ENCODE data around the gene ANXA4.

The ANXA4 gene

DNA sequence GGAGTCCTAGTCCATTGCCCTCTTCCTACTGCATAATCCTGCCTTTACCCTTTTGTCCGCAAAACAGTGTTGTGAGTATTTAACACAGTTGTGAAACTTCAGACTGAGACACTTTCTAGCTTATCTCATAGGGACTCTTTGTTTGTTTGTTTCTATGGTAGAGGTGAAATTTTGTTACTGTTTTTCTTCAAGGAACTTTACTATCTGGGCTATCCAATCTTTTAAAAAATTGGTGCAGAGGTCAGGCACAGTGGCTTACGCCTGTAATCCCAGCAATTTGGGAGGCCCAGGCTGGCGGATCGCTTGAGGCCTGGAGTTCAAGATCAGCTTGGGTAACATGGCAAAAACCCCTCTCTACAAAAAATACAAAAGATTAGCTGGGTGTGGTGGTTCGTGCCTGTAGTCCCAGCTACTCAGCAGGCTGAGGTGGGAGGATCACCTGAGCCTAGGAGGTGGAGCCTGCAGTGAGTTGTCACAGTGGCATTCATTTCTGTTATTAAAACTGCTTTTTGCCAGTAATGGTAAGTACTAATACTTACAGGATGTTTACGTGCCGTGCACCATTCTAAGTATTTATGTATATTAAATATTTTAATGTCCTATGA lies 106.4 kb downstream of the ANXA4 start:
- DNase-seq (ENCODE audit: extremely low read depth, insufficient read length): no peak
- Histone ChIP-seq H3K4me3 (replicated peaks; ENCODE audit: low read depth, low read length) (no peak overlapping the region), H3K36me3 (ENCODE audit: control insufficient read depth, insufficient read depth, low read length) (peaks cover 7% of the 10 kb centered on the region), H3K27me3 (replicated peaks; ENCODE audit: control insufficient read depth, insufficient read depth, low read length) (no peaks in the 10 kb centered on the region)
- TF ChIP-seq CTCF (IDR thresholded peaks at IDR 0.05; ENCODE audit: insufficient read depth, low read length, poor library complexity, severe bottlenecking): no peak

DNA sequence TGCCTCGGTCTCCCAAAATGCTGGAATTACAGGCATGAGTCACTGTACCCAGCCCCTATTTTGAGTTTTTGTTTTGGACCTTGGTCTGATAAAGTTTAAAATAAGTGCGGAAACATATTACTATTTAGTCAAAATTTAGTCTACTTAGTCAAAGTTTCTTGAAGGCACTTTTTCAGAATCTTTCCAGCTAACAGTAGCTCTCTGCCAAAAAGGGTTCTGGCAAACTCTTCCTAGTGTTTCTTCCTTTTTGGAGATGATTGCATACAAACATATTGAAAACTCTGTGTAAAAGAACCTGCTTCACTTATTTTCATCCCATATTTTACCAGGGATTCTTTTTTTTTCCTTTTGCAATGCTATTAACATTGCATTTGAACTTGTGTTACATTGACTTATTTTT lies 116.3 kb downstream of the ANXA4 start:
- TF ChIP-seq CTCF (IDR thresholded peaks at IDR 0.05; ENCODE audit: insufficient read depth, low read length, poor library complexity, severe bottlenecking): no peak
- DNase-seq (ENCODE audit: extremely low read depth, insufficient read length): no peak
- H3K36me3 ChIP-seq (ENCODE audit: control insufficient read depth, insufficient read depth, low read length): no peaks in the 10 kb centered on the region
- no peaks in the 10 kb centered on the region for H3K27me3 ChIP-seq (replicated peaks; ENCODE audit: control insufficient read depth, insufficient read depth, low read length)
- no peak overlapping the region for H3K4me3 ChIP-seq (replicated peaks; ENCODE audit: low read depth, low read length)

GRCh38 chr2:69863298-69863697 lies 121.4 kb downstream of the ANXA4 start:
- DNase-seq (ENCODE audit: extremely low read depth, insufficient read length): no peak
- H3K36me3 ChIP-seq (ENCODE audit: control insufficient read depth, insufficient read depth, low read length): peaks cover 5% of the 10 kb centered on the region

More at GRCh38 chr2:69863298-69863697, 121.4 kb downstream of the ANXA4 start:
- Histone ChIP-seq H3K27me3 (replicated peaks; ENCODE audit: control insufficient read depth, insufficient read depth, low read length) (no peaks in the 10 kb centered on the region), H3K4me3 (replicated peaks; ENCODE audit: low read depth, low read length) (no peak overlapping the region)
- TF ChIP-seq CTCF (IDR thresholded peaks at IDR 0.05; ENCODE audit: insufficient read depth, low read length, poor library complexity, severe bottlenecking): no peak

Measured in GM06990 (cell line).